Activated CD4-positive, alpha-beta T cell treated with anti-CD3 and anti-CD28 coated beads for 24 hours (primary cell): ENCODE data around the gene TANGO2.

Experiments
- DNase-seq, 2 donors: peaks; one replicate each; pipeline ENCODE4 v3.0.0-alpha.2; 2020; ENCODE audit warnings: low read depth in 2 of 2

Gene TANGO2

GRCh38 chr22:20012741-20013331, 8.1 kb upstream of the TANGO2 start:
- no peak for DNase-seq

GRCh38 chr22:20013382-20013871, 7.5 kb upstream of the TANGO2 start:
- peak in 1 of 2 donors; percentile 13 for DNase-seq

- no peak for DNase-seq
Observed at GRCh38 chr22:20014526-20015186, 6.3 kb upstream of the TANGO2 start.

- no peak for DNase-seq
Observed at GRCh38 chr22:20015187-20015625, 5.7 kb upstream of the TANGO2 start.

GRCh38 chr22:20015971-20016733, 4.8 kb upstream of the TANGO2 start:
- peak in 1 of 2 donors; percentile 15 for DNase-seq

- peak; percentile 85 to 89 for DNase-seq
Observed at GRCh38 chr22:20016734-20017621, 3.9 kb upstream of the TANGO2 start, which contains the start of gene ARVCF. Gene ARVCF, minus strand, starts transcription at chr22:20016823. Its CDS starts 26,029 bp downstream, at chr22:19990794.

GRCh38 chr22:20017622-20017958, 3.3 kb upstream of the TANGO2 start:
- DNase-seq = no peak

- no peak for DNase-seq
Observed at GRCh38 chr22:20018001-20018400, 2.9 kb upstream of the TANGO2 start.

- no peak for DNase-seq
Observed at GRCh38 chr22:20019661-20020532, 1.0 kb upstream of the TANGO2 start.

- no peak for DNase-seq
Observed at GRCh38 chr22:20021196-20022181, 579 bp downstream of the TANGO2 start.

- no peak for DNase-seq
Observed at GRCh38 chr22:20022231-20022977, 1.5 kb downstream of the TANGO2 start.

GRCh38 chr22:20022978-20023613, 2.2 kb downstream of the TANGO2 start:
- DNase-seq = no peak

GRCh38 chr22:20024225-20024624, 3.3 kb downstream of the TANGO2 start:
- no peak for DNase-seq

- DNase-seq = no peak
Observed at GRCh38 chr22:20024650-20025397, 3.9 kb downstream of the TANGO2 start.

GRCh38 chr22:20025401-20026203, 4.7 kb downstream of the TANGO2 start:
- no peak for DNase-seq

GRCh38 chr22:20026204-20026908, 5.4 kb downstream of the TANGO2 start:
- no peak for DNase-seq
